LoVo (cell line): ENCODE results near the gene OSBP.
"Not testable (repeated sequence)": the region's sequence is repeated elsewhere in the genome, so short reads cannot be mapped to it uniquely, and the experiment has no call there.

ENCODE experiments used
- DNase-seq: peaks from one replicate; pipeline ENCODE4 v3.0.0-alpha.2; 2016; ENCODE audit warnings: low spot score

The OSBP gene, protein sequence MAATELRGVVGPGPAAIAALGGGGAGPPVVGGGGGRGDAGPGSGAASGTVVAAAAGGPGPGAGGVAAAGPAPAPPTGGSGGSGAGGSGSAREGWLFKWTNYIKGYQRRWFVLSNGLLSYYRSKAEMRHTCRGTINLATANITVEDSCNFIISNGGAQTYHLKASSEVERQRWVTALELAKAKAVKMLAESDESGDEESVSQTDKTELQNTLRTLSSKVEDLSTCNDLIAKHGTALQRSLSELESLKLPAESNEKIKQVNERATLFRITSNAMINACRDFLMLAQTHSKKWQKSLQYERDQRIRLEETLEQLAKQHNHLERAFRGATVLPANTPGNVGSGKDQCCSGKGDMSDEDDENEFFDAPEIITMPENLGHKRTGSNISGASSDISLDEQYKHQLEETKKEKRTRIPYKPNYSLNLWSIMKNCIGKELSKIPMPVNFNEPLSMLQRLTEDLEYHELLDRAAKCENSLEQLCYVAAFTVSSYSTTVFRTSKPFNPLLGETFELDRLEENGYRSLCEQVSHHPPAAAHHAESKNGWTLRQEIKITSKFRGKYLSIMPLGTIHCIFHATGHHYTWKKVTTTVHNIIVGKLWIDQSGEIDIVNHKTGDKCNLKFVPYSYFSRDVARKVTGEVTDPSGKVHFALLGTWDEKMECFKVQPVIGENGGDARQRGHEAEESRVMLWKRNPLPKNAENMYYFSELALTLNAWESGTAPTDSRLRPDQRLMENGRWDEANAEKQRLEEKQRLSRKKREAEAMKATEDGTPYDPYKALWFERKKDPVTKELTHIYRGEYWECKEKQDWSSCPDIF

GRCh38 chr11:59615637-59616395 lies at the start of gene OSBP:
TSS of gene OSBP (minus strand) at chr11:59615774. CDS start at chr11:59615664, 110 bp downstream.
- peak; percentile 99 for DNase-seq

DNA sequence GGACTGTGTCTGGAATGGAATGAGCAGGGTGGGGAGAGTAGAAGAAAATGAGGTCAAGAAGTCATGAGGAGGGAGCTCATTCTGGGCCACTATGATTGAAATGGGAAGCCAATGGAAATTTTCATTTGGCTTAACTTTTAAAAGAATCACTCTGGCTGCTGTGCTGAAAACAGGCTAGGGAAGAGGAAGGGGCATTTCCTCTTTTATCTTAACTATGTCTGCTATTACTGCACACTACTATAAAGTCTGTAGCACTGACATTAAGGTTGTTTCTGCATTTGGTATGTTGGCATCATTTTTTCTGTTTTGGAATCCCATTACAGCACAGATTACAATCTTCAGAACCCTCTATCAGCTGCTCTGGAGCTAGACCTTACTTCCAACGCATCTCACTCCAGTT lies 45.0 kb upstream of the OSBP start:
- DNase-seq: no peak

- DNase-seq: no peak
Observed at GRCh38 chr11:59659981-59660380, 44.4 kb upstream of the OSBP start.

GRCh38 chr11:59658036-59658435 lies 42.5 kb upstream of the OSBP start:
- no peak for DNase-seq

DNA sequence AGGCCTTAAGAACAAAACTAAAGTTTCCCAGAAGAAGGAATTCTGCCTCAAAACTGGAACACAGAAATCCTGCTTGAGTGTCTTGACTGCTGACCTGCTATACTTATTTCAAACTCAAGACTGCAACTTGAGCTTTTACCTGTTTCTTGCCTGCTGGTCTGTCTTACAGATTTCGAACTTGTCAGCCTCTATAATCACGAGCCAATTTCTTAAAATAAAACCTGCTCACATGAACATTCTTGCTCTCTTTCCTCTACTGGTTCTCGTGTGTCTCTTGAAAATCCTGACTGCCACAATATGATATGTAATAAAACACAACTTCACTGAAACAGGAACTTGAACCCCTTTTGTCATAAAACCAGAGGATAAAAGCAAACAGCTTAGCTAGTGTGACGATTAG lies 39.3 kb upstream of the OSBP start:
- DNase-seq: no peak

DNA sequence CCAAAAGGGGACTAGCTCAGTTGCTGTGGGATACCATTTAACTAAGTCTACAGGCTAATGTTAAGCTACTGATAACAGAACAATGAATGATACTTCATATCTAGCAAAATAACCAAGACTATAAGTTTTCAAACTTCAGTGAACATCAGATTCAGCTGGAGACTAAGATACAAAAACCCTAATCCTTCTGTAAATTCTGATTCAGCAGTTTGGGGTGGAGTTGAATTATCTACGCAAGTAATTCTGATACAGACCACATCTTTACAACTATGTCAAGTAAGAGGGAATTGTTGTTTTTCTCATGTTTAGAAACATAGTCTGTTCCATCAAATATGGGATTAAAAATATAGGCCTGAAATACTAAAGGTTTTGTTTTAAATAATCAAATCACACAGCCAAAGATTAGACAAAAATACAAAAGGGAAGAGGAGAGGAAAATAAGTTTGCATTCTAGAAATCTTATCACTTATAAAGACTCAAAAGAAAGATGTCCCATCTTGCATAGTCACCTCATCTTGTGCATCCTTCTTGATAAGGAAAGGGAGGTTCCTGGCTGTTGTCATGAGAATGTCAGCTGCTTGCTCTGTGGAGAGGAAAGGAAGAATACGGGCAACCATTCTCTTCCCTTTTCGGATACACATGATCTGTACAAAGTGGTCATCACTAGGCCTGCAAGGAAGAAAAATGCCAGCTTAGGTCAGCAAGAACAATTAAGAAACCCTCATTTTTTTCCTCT lies 31.8 kb upstream of the OSBP start:
- DNase-seq: no peak

DNA sequence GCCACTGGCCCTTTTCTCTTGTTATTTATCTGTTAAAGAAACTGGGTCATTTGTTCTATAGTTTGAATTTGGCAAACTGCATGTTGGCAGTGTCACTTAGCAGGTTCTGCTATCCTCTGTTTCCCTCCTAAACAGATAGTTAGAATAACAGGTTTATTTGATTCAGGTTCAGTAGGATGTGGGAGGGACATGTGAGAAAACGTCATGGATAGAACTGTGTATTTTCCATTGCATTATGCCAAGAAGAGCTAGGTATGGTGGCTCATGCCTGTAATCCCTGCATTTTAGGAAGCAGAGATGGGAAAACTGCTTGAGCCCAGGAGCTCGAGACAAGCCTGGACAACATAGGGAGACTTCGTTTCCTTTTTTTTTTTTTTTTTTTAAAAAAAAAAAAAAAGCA lies 29.0 kb upstream of the OSBP start:
- DNase-seq: no peak

GRCh38 chr11:59643390-59643789 lies 27.8 kb upstream of the OSBP start:
- no peak for DNase-seq

- peak; percentile 12 for DNase-seq
Observed at GRCh38 chr11:59641156-59641555, 25.6 kb upstream of the OSBP start.

DNA sequence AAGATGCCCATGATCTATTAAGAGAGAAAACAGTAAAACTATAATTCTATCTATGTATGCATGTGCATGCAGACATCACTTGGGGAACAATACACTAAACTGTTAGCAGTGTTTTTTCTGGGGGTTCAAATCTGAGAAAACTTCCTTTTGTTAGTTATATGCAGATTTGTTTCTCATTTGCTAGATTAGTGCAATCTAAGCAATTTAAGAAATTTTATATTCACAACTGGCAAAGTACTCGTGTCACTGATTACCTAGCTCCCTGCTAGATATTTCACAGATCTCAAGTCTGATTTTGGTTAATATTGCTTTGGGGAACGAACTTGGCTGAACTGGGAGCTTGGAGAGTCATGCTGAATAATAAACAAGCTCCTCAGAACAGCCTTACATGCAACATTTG lies 14.9 kb upstream of the OSBP start:
- DNase-seq: no peak

DNA sequence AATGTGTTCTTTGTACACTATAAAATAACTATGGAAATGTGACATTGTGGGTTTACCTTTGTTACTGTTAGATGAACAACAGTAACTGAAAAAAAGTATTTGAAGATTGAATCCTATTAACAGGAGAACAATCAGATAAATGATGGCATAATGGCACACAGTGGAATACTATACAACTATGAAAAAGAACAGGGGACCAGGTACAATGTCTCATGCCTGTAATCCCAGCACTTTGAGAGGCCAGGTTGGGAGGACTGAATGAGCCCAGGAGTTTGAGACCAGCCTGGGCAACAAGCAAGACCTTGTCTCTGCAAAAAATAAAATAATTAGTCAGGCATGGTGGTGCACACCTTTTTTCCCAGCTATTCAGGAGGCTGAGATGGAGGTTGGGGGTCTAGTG lies 14.4 kb upstream of the OSBP start:
- no peak for DNase-seq

GRCh38 chr11:59626969-59627368 lies 11.4 kb upstream of the OSBP start:
- DNase-seq: not testable (repeated sequence)

- no peak for DNase-seq
Observed at GRCh38 chr11:59625703-59626102, 10.1 kb upstream of the OSBP start.

DNA sequence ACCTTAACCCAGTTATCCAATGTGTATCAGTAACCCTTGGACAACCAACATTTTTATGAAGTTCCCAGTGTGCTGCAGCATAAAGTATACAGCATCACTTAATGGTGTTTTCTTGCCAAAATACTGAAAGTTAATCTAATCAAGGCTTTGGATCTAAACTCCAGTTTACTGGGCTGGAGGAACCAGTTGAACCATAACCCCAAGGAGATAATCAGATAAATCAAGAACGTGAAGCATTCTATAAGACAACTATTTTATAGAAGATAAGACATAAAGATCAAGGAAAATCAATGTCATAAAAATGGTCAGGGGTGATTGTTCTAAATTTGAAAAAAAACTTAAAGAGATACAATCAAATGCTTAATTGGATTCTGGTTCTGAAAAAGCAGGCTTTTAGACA lies 2.3 kb upstream of the OSBP start:
- no peak for DNase-seq

- DNase-seq: peak; percentile 9
Observed at GRCh38 chr11:59616396-59616982, 915 bp upstream of the OSBP start.

DNA sequence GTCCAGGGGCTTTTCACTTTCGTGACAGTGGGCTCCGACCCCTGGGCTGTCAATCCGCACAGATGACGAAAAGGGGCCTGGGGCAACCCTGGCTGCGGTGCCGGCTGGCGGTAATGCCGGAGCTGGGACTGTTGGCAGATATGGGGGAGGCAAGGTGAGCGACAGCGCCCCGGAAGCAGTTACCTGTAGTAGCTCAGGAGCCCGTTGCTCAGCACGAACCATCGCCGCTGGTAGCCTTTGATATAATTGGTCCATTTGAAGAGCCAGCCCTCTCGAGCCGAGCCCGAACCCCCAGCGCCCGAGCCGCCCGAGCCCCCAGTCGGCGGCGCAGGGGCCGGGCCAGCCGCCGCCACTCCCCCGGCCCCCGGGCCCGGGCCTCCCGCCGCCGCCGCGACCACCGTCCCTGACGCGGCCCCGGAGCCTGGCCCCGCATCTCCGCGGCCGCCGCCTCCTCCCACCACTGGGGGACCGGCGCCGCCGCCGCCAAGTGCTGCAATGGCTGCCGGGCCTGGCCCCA lies 396 bp downstream of the OSBP start:
- DNase-seq: peak; percentile 63

DNA sequence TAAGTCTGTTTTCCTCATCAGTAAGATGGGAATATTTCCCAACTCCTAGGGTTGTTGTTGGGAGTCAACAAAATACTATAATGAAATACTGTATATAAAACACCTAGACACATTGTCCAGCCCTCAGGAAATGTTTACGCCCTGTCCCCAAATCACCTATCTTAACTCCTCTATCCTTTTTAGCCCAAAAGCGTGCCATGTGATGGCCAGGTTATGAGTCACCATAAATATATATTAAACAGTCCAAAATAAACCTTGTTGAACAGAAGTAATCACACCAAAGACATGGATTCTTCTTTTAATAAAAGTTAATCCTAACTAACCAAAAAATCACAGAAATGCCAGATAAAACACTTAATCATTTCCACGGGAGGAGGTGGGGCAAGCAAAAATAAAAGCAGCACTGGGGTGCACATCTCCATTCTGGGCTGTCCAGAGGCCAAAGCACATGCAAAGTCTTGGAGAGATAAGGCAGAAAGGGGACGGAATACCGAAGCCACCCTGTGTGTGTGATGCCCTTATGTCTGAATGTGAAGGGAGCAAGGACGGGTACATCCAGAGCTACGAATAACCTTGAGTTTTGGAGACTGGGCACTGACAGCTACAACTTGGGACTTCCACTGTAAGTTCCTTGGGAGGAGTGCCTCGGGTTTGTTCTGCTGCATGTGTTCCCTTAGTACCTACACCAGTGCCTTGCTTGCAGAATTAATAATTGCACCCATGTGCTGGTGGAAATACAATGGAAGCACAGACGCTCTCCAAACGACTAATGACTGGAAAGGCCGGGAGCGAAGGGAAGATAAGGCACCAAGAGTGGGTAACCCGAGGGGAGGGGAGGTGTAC lies 1.1 kb downstream of the OSBP start:
- DNase-seq: no peak

DNA sequence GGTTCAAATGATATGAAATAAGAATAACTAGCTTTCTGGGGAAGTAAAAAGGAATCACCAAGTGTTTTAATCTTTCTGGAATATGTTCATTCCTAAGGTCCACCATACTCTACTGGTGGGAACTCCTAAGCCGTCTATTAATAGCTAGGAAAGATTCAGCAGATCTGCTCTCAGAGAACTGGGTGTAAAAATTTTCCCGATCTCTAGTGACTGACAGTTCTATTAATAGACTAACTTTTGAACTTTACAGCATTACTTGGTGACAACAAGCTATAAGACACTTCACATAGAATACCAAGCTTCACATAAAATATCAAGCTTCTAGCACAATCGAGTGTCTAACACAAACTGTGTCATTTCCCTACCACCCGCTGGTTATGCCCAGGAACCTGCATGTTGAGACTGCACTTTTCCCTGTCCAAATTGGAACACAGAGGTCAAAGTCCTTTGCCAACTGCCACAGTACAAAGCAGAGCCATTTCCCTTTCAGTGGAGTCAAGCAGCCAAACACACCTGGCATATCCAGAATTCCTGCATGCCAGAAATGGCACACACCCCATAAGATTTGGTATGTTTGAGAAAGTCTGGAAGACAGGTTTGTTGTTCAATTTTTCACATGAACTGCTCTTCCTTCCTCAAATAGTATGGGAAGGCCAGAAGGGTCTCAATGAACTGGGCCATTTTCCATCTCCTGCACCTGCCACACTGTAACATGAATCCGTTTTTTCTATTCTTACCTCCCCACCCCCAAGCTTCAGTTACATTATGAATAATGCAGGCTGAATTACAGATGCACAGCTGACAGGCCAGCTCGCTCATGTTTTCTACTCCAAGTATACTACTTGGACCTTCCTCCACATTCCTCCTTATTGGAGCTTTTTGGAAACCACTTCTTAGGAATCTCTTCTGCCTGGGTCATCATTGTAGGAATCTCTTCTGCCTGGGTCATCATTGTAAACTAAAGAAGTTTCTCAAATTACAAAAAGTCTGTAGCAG lies 3.7 kb downstream of the OSBP start:
- DNase-seq: peak; percentile 47

DNA sequence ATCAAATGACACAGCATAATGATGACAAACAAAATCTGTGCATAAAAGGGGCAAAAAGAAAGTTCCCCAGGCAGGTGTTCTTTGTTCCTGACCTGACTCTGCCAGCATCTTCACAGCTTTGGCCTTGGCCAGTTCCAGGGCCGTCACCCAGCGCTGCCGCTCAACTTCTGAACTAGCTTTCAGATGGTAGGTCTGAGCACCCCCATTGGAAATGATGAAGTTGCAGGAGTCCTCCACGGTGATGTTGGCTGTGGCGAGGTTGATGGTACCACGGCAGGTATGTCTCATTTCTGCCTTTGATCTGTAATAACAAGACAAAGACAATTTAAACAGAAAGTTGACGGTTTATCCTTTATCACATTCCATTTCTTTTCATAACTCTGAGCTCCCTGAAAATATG lies 5.3 kb downstream of the OSBP start:
- DNase-seq: no peak
